CD14-positive monocyte (primary cell): ENCODE results near the gene FAM13A. TPM values are rescaled to one million over a fixed set of nuclear protein-coding genes. Genes with fewer than 3 reads are reported as not detected.
"Not testable (repeated sequence)": the region's sequence is repeated elsewhere in the genome, so short reads cannot be mapped to it uniquely, and the experiment has no call there.

Experiments used
- DNase-seq, 3 donors: peaks; one replicate each; pipeline ENCODE4 v3.0.0-alpha.2; 2011 to 2022
- H2AFZ ChIP-seq: 2 replicates; pipeline ENCODE4 v1.6.0; 2012; ENCODE audit warnings: mild to moderate bottlenecking, low read depth, low read length, inconsistent platforms; ENCODE audit not compliant: insufficient read depth, poor library complexity, severe bottlenecking
- H3K27ac ChIP-seq, 2 donors: 1 replicate in 1 of 2; 2 replicates in 1 of 2; pipeline ENCODE4 v1.5.1; 2012 to 2013; ENCODE audit warnings: low read length in 2 of 2, control low read depth in 1 of 2, inconsistent platforms in 1 of 2, low read depth in 1 of 2, mild to moderate bottlenecking in 1 of 2
- H3K27me3 ChIP-seq, 2 donors: one replicate each; pipeline versions ENCODE4 v1.6.0 to v1.6.1; 2011 to 2013; ENCODE audit warnings: low read length in 2 of 2; ENCODE audit not compliant: control insufficient read depth in 2 of 2, insufficient read depth in 2 of 2
- H3K36me3 ChIP-seq, 2 donors: replicated peaks in 1 of 2; 1 replicate in 1 of 2; 2 replicates in 1 of 2; pipeline versions ENCODE4 v1.5.1 to v1.6.1; 2012 to 2013; ENCODE audit warnings: low read length in 2 of 2, control low read depth in 1 of 2, inconsistent platforms in 1 of 2, mild to moderate bottlenecking in 1 of 2; ENCODE audit not compliant: insufficient read depth in 2 of 2, control insufficient read depth in 1 of 2
- H3K4me1 ChIP-seq, 2 donors: 1 replicate in 1 of 2; 2 replicates in 1 of 2; pipeline versions ENCODE4 v1.5.1 to v1.6.1; 2012 to 2013; ENCODE audit warnings: low read length in 2 of 2, control low read depth in 1 of 2, inconsistent platforms in 1 of 2, mild to moderate bottlenecking in 1 of 2, moderate library complexity in 1 of 2; ENCODE audit not compliant: insufficient read depth in 2 of 2, control insufficient read depth in 1 of 2
- H3K4me2 ChIP-seq: replicated peaks from 2 replicates; pipeline ENCODE3; 2012; ENCODE audit warnings: low read length, moderate library complexity, mild to moderate bottlenecking; ENCODE audit not compliant: poor library complexity, severe bottlenecking; ENCODE audit errors: extremely low read depth
- H3K4me3 ChIP-seq, 3 experiments: fragments of 200-600 bp in 1 of 3; sonication (generic) in 1 of 3; replicated peaks in 1 of 3; 1 replicate in 2 of 3; 2 replicates in 1 of 3; pipeline ENCODE4 v1.5.1; 2011 to 2013; ENCODE audit warnings: low read length in 3 of 3, mild to moderate bottlenecking in 3 of 3, control low read depth in 2 of 3, low read depth in 2 of 3, inconsistent platforms in 1 of 3, moderate library complexity in 1 of 3
- H3K79me2 ChIP-seq: 2 replicates; pipeline ENCODE4 v1.6.0; 2012; ENCODE audit warnings: mild to moderate bottlenecking, control low read depth, inconsistent platforms, low read length, moderate library complexity; ENCODE audit not compliant: insufficient read depth
- H3K9ac ChIP-seq: 2 replicates; pipeline ENCODE4 v1.6.0; 2017; ENCODE audit warnings: low read length, mild to moderate bottlenecking; ENCODE audit not compliant: insufficient read depth, poor library complexity, severe bottlenecking
- H3K9me3 ChIP-seq, 2 donors: replicated peaks in 1 of 2; 1 replicate in 1 of 2; 2 replicates in 1 of 2; pipeline versions ENCODE4 v1.5.1 to v1.6.1; 2012 to 2013; ENCODE audit warnings: low read length in 2 of 2, control low read depth in 1 of 2; ENCODE audit not compliant: control insufficient read depth in 1 of 2, insufficient read depth in 1 of 2
- H4K20me1 ChIP-seq: 2 replicates; pipeline ENCODE4 v1.6.0; 2012; ENCODE audit warnings: mild to moderate bottlenecking, low read length, control low read depth, moderate library complexity; ENCODE audit not compliant: insufficient read depth
- H3K27ac Mint-ChIP-seq, 7 donors: one replicate each; pipeline ENCODE4 v1.8.0; 2020; ENCODE audit warnings: mild to moderate bottlenecking in 7 of 7, mixed read lengths in 7 of 7, moderate library complexity in 6 of 7, inconsistent platforms in 2 of 7
- H3K27me3 Mint-ChIP-seq, 3 donors: one replicate each; pipeline ENCODE4 v1.8.0; 2021 to 2022; ENCODE audit warnings: low read depth in 3 of 3, mild to moderate bottlenecking in 3 of 3, mixed read lengths in 3 of 3, moderate library complexity in 3 of 3, inconsistent platforms in 1 of 3
- H3K36me3 Mint-ChIP-seq, 2 donors: one replicate each; pipeline ENCODE4 v1.8.0; 2020; ENCODE audit warnings: mixed read lengths in 2 of 2, inconsistent platforms in 1 of 2, mild to moderate bottlenecking in 1 of 2
- H3K4me1 Mint-ChIP-seq: one replicate; pipeline ENCODE4 v1.8.0; 2020; ENCODE audit warnings: mild to moderate bottlenecking, mixed read lengths
- H3K4me3 Mint-ChIP-seq, 2 donors: one replicate each; pipeline ENCODE4 v1.8.0; 2020; ENCODE audit warnings: mild to moderate bottlenecking in 2 of 2, mixed read lengths in 2 of 2, moderate library complexity in 1 of 2
- H3K9me3 Mint-ChIP-seq, 7 donors: one replicate each; pipeline ENCODE4 v1.8.0; 2020 to 2022; ENCODE audit warnings: mixed read lengths in 7 of 7, mild to moderate bottlenecking in 6 of 7, moderate library complexity in 6 of 7, inconsistent platforms in 2 of 7
- intact Hi-C, 2 donors: fragments of 100-400 bp; cut with micrococcal nuclease; formaldehyde crosslinking; loops; one replicate each; pipeline versions ENCODE4 v1.15.0 to v1.15.1; 2023
- polyA plus RNA-seq, 3 donors: library from polyadenylated mRNA; depleted of rRNA in 1 of 3; unstranded in 2 of 3; stranded (reverse) in 1 of 3; fragments of 300-500 nt in 2 of 3; fragments of >200 nt in 1 of 3; fragmentation: Illumina TruSeq in 2 of 3; gene quantifications; 1 replicate in 2 of 3; 2 replicates in 1 of 3; pipeline ENCODE4 v1.2.3, GENCODE V29; 2012 to 2021
- TF ChIP-seq, protein P1 (sequence below): fragments of 200-600 bp; IDR thresholded peaks from one replicate; pipeline ENCODE4 v1.8.0; 2022; ENCODE audit warnings: antibody characterized with exemption, mild to moderate bottlenecking

Gene FAM13A
- polyA plus RNA-seq, 3 donors = 5.3 to 20.0 (median 6.5) TPM

DNA sequence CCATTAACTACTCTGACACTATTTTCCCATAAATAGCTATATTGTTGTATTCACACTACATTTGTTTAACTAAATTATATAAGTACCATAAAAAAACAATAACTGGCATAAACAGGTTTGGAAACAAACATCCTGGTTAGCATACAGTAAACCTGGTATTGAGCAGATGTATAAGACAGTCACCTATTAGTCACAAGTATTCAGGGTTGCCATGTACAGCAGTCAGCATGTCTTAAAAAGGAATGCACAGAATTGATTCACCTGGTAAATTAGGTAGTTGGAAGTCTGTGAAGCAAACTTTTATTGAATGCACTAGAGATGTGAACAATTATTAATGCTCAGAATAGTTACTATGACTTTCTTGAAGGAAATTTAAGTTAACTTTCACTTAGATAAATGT lies 137.9 kb downstream of the FAM13A start:
- Histone ChIP-seq H3K9me3 (peaks cover 0 to 6% of the 10 kb centered on the region in 2 donors), H4K20me1 (no peaks in the 10 kb centered on the region), H3K4me1 (no peaks in the 10 kb centered on the region), H2AFZ (no peak overlapping the region), H3K9ac (no peak overlapping the region), H3K27me3 (no peaks in the 10 kb centered on the region), H3K27ac (no peak overlapping the region), H3K79me2 (no peaks in the 10 kb centered on the region), H3K36me3 (no peaks in the 10 kb centered on the region), H3K4me3 (no peak overlapping the region), H3K4me2 (no peak overlapping the region)
- Mint-ChIP-seq H3K4me3 (no peak overlapping the region), H3K27ac (no peak overlapping the region), H3K4me1 (no peaks in the 10 kb centered on the region), H3K36me3 (peaks cover 0 to 3% of the 10 kb centered on the region in 2 donors), H3K27me3 (no peaks in the 10 kb centered on the region), H3K9me3 (peaks cover 4 to 24% (median 17%) of the 10 kb centered on the region in 7 donors)
- TF ChIP-seq, protein P1, sequence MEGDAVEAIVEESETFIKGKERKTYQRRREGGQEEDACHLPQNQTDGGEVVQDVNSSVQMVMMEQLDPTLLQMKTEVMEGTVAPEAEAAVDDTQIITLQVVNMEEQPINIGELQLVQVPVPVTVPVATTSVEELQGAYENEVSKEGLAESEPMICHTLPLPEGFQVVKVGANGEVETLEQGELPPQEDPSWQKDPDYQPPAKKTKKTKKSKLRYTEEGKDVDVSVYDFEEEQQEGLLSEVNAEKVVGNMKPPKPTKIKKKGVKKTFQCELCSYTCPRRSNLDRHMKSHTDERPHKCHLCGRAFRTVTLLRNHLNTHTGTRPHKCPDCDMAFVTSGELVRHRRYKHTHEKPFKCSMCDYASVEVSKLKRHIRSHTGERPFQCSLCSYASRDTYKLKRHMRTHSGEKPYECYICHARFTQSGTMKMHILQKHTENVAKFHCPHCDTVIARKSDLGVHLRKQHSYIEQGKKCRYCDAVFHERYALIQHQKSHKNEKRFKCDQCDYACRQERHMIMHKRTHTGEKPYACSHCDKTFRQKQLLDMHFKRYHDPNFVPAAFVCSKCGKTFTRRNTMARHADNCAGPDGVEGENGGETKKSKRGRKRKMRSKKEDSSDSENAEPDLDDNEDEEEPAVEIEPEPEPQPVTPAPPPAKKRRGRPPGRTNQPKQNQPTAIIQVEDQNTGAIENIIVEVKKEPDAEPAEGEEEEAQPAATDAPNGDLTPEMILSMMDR = no peak
- DNase-seq = no peak
- intact Hi-C loops = no loop called here

- Histone ChIP-seq H3K4me1 (peaks cover 8 to 12% of the 10 kb centered on the region in 2 donors), H3K9me3 (peaks cover 3 to 11% of the 10 kb centered on the region in 2 donors), H3K27ac (peak overlapping the region in 1 of 2 donors; percentile 33)
- peaks cover 11% of the 10 kb centered on the region for H3K4me1 Mint-ChIP-seq
- intact Hi-C loops, H3K27ac Mint-ChIP-seq, H3K4me3 ChIP-seq, H3K4me2 ChIP-seq, H2AFZ ChIP-seq, H3K36me3 Mint-ChIP-seq, H3K27me3 Mint-ChIP-seq, H4K20me1 ChIP-seq, H3K4me3 Mint-ChIP-seq, H3K27me3 ChIP-seq, DNase-seq, H3K9me3 Mint-ChIP-seq, H3K79me2 ChIP-seq, H3K9ac ChIP-seq, H3K36me3 ChIP-seq: not testable (repeated sequence)
Observed at GRCh38 chr4:88913181-88913580, 143.8 kb downstream of the FAM13A start.
